Breast epithelium (tissue), 4 donors: Measurements from ENCODE around the gene MRPL9. TPM values are rescaled to one million over a fixed set of nuclear protein-coding genes. Genes with fewer than 3 reads are reported as not detected.

Experiments
- DNase-seq, 2 donors: peaks; one replicate each; pipeline ENCODE4 v3.0.0-alpha.2; 2019; ENCODE audit warnings: low spot score in 2 of 2
- H3K27ac ChIP-seq, 2 donors: fragments of 200-600 bp; sonication (generic) in 1 of 2; one replicate each; pipeline ENCODE4 v1.5.1; 2016 to 2019; ENCODE audit warnings: mild to moderate bottlenecking in 1 of 2
- H3K27me3 ChIP-seq, 2 donors: fragments of 200-600 bp; sonication (generic) in 1 of 2; one replicate each; pipeline versions ENCODE4 v1.5.1 to v1.6.0; 2017 to 2019; ENCODE audit warnings: control low read depth in 1 of 2, mild to moderate bottlenecking in 1 of 2
- H3K36me3 ChIP-seq: fragments of 200-600 bp; one replicate; pipeline ENCODE4 v1.5.1; 2019
- H3K4me1 ChIP-seq, 2 donors: fragments of 200-600 bp; sonication (generic); one replicate each; pipeline ENCODE4 v1.5.1; 2016 to 2019; ENCODE audit warnings: control low read depth in 1 of 2
- H3K4me3 ChIP-seq, 3 donors: fragments of 200-600 bp; sonication (generic); 1 replicate in 2 of 3; 2 replicates in 1 of 3; pipeline ENCODE4 v1.5.1; 2016 to 2019; ENCODE audit warnings: mild to moderate bottlenecking in 3 of 3, moderate library complexity in 2 of 3
- H3K9me3 ChIP-seq, 2 donors: fragments of 200-600 bp; sonication (generic) in 1 of 2; one replicate each; pipeline ENCODE4 v1.5.1; 2016 to 2019; ENCODE audit warnings: control low read depth in 1 of 2
- CTCF ChIP-seq, 3 donors: fragments of 450-650 bp; IDR thresholded peaks; one replicate each; pipeline ENCODE4 v1.5.1; 2016 to 2017; ENCODE audit warnings: antibody characterized with exemption in 3 of 3, mild to moderate bottlenecking in 3 of 3, moderate library complexity in 3 of 3
- POLR2A ChIP-seq: fragments of 450-650 bp; IDR thresholded peaks from one replicate; pipeline ENCODE4 v1.6.1; 2016; ENCODE audit warnings: antibody characterized with exemption, mild to moderate bottlenecking, moderate library complexity
- POLR2AphosphoS5 ChIP-seq, 3 donors: sonication (generic); formaldehyde crosslinking; IDR thresholded peaks; one replicate each; pipeline ENCODE4 v1.6.1; 2017; ENCODE audit warnings: antibody characterized with exemption in 3 of 3
- intact Hi-C: fragments of 100-400 bp; cut with DNase I; formaldehyde crosslinking; loops from one replicate; pipeline ENCODE4 v1.15.1; 2023; ENCODE audit warnings: low total_unique reads
- total RNA-seq, 3 donors: library from RNA; depleted of rRNA; stranded (reverse); fragments of >200 nt; gene quantifications; one replicate each; pipeline ENCODE4 v1.1.0, GENCODE V29; 2016

The MRPL9 gene
- total RNA-seq, 3 donors from 2014 or later, result 58.3 to 68.5 (median 66.9) TPM

GRCh38 chr1:151763990-151764389 lies 694 bp upstream of the MRPL9 start:
- peak overlapping the region; percentile 68 to 88 (median 82) for H3K4me3 ChIP-seq
- no peaks in the 10 kb centered on the region for H3K36me3 ChIP-seq
- no peak for TF ChIP-seq CTCF (IDR thresholded peaks at IDR 0.05)
- no peak for TF ChIP-seq POLR2AphosphoS5 (IDR thresholded peaks at IDR 0.05)
- no peak for TF ChIP-seq POLR2A
- H3K9me3 ChIP-seq, result no peaks in the 10 kb centered on the region
- intact Hi-C loops, result no loop called here
- H3K27me3 ChIP-seq, result no peaks in the 10 kb centered on the region
- H3K4me1 ChIP-seq, result no peaks in the 10 kb centered on the region
- peak overlapping the region; percentile 92 to 93 for H3K27ac ChIP-seq
- DNase-seq, result no peak

GRCh38 chr1:151760597-151761385 lies 2.5 kb downstream of the MRPL9 start:
- H3K4me3 ChIP-seq, result no peak overlapping the region
- H3K27me3 ChIP-seq, result no peaks in the 10 kb centered on the region
- H3K36me3 ChIP-seq, result no peaks in the 10 kb centered on the region
- intact Hi-C loops, result no loop called here
- H3K4me1 ChIP-seq, result no peaks in the 10 kb centered on the region
- no peak for TF ChIP-seq CTCF (IDR thresholded peaks at IDR 0.05)
- DNase-seq, result no peak
- no peaks in the 10 kb centered on the region for H3K9me3 ChIP-seq
- no peak overlapping the region for H3K27ac ChIP-seq

- no peaks in the 10 kb centered on the region for H3K36me3 ChIP-seq
Measured at GRCh38 chr1:151759241-151759640, 4.1 kb downstream of the MRPL9 start.

GRCh38 chr1:151756291-151756690 lies 7.0 kb downstream of the MRPL9 start:
- no peak for TF ChIP-seq POLR2A
- no peak for TF ChIP-seq POLR2AphosphoS5 (IDR thresholded peaks at IDR 0.05)
- TF ChIP-seq CTCF (IDR thresholded peaks at IDR 0.05), result no peak
- no peak for DNase-seq
- Histone ChIP-seq H3K27ac (no peak overlapping the region), H3K4me1 (no peaks in the 10 kb centered on the region), H3K27me3 (no peaks in the 10 kb centered on the region), H3K9me3 (no peaks in the 10 kb centered on the region), H3K4me3 (no peak overlapping the region), H3K36me3 (no peaks in the 10 kb centered on the region)
- intact Hi-C loops, result no loop called here

More at GRCh38 chr1:151759241-151759640, 4.1 kb downstream of the MRPL9 start:
- DNase-seq, result no peak
- H3K27ac ChIP-seq, result no peak overlapping the region
- TF ChIP-seq POLR2A, result no peak
- TF ChIP-seq POLR2AphosphoS5 (IDR thresholded peaks at IDR 0.05), result no peak
- TF ChIP-seq CTCF (IDR thresholded peaks at IDR 0.05), result no peak
- intact Hi-C loops, result no loop called here
- no peaks in the 10 kb centered on the region for H3K9me3 ChIP-seq
- no peaks in the 10 kb centered on the region for H3K4me1 ChIP-seq
- H3K27me3 ChIP-seq, result no peaks in the 10 kb centered on the region
- H3K4me3 ChIP-seq, result no peak overlapping the region

- Histone ChIP-seq H3K27me3 (no peaks in the 10 kb centered on the region), H3K9me3 (peaks cover 7 to 9% of the 10 kb centered on the region in 2 donors), H3K27ac (no peak overlapping the region), H3K4me3 (no peak overlapping the region), H3K36me3 (no peaks in the 10 kb centered on the region), H3K4me1 (no peaks in the 10 kb centered on the region)
- intact Hi-C loops, result loop anchor here (2.0 kb wide), 1 partner anchor 157 kb away; no protein-coding TSS in a partner anchor
- TF ChIP-seq POLR2A (no peak), CTCF (IDR thresholded peaks at IDR 0.05) (no peak), POLR2AphosphoS5 (IDR thresholded peaks at IDR 0.05) (no peak)
- DNase-seq, result no peak
Measured at GRCh38 chr1:151741516-151741915, 21.8 kb downstream of the MRPL9 start.
